T-cell (primary cell): ENCODE measurements around the gene PILRA. TPM values are rescaled to one million over a fixed set of nuclear protein-coding genes. Genes with fewer than 3 reads are reported as not detected.
A peak's percentile ranks its signal among the peaks of the same experiment; 100 is the strongest.

ENCODE experiments used
- ATAC-seq, 4 experiments: fragments of 200-7000 bp in 3 of 4; fragments of 150-1000 bp in 1 of 4; cut with Tn5 transposase; replicated peaks in 1 of 4; 1 replicate in 3 of 4; 2 replicates in 1 of 4; pipeline ENCODE4 v1.10.0; 2021; ENCODE audit warnings: moderate library complexity in 3 of 4, mild to moderate bottlenecking in 2 of 4, moderate number of reproducible peaks in 1 of 4
- CTCF ChIA-PET, 2 donors: fragments of 300-600 bp; sonication (Branson Sonifier 250); formaldehyde crosslinking; loops; one replicate each; lab custom pipeline; 2022; ENCODE audit warnings: antibody characterized with exemption in 2 of 2; lab: Charles Lee
- POLR2A ChIA-PET, 2 donors: fragments of 300-600 bp; sonication (Branson Sonifier 250); formaldehyde crosslinking; loops; one replicate each; lab custom pipeline; 2022; ENCODE audit warnings: antibody characterized with exemption in 2 of 2; lab: Charles Lee
- DNase-seq, 35 experiments: peaks; one replicate each; pipeline versions ENCODE4 v3.0.0 to v3.0.0-alpha.2; 2013 to 2023
- H3K27ac ChIP-seq: one replicate; pipeline ENCODE4 v1.5.1; 2013; ENCODE audit warnings: low read length
- H3K27me3 ChIP-seq, 2 experiments: replicated peaks in 1 of 2; 1 replicate in 1 of 2; 2 replicates in 1 of 2; pipeline versions ENCODE4 v1.6.1 to v1.7.0; 2013; ENCODE audit warnings: low read length in 1 of 2, mixed read lengths in 1 of 2; ENCODE audit not compliant: control insufficient read depth in 2 of 2, insufficient read depth in 2 of 2; ENCODE audit errors: extremely low read depth in 1 of 2
- H3K36me3 ChIP-seq, 2 donors: 1 replicate in 1 of 2; 2 replicates in 1 of 2; pipeline versions ENCODE4 v1.6.1 to v1.7.0; 2013; ENCODE audit warnings: low read length in 1 of 2; ENCODE audit not compliant: control insufficient read depth in 2 of 2, insufficient read depth in 1 of 2; ENCODE audit errors: extremely low read depth in 1 of 2
- H3K4me1 ChIP-seq, 2 experiments: 1 replicate in 1 of 2; 2 replicates in 1 of 2; pipeline versions ENCODE4 v1.6.1 to v1.7.0; 2013; ENCODE audit warnings: low read length in 2 of 2, mixed read lengths in 1 of 2; ENCODE audit not compliant: insufficient read depth in 2 of 2, control insufficient read depth in 1 of 2; ENCODE audit errors: extremely low read depth in 1 of 2
- H3K4me3 ChIP-seq, 2 donors: 1 replicate in 1 of 2; 2 replicates in 1 of 2; pipeline versions ENCODE4 v1.5.1 to v1.7.0; 2013; ENCODE audit warnings: mild to moderate bottlenecking in 2 of 2, low read length in 1 of 2, moderate library complexity in 1 of 2; ENCODE audit not compliant: control insufficient read depth in 1 of 2; ENCODE audit errors: extremely low read depth in 1 of 2
- H3K9me3 ChIP-seq: 2 replicates; pipeline ENCODE4 v1.7.0; 2013
- H3K27ac Mint-ChIP-seq, 2 donors: one replicate each; pipeline ENCODE4 v1.8.0; 2020 to 2021; ENCODE audit warnings: mild to moderate bottlenecking in 2 of 2, mixed read lengths in 2 of 2
- H3K27me3 Mint-ChIP-seq, 2 donors: one replicate each; pipeline ENCODE4 v1.8.0; 2021 to 2022; ENCODE audit warnings: mixed read lengths in 2 of 2
- H3K36me3 Mint-ChIP-seq: one replicate; pipeline ENCODE4 v1.8.0; 2021; ENCODE audit warnings: mixed read lengths
- H3K4me1 Mint-ChIP-seq, 3 donors: one replicate each; pipeline ENCODE4 v1.8.0; 2020 to 2022; ENCODE audit warnings: mixed read lengths in 3 of 3, mild to moderate bottlenecking in 1 of 3
- H3K4me3 Mint-ChIP-seq, 3 donors: one replicate each; pipeline ENCODE4 v1.8.0; 2020 to 2022; ENCODE audit warnings: mild to moderate bottlenecking in 3 of 3, mixed read lengths in 3 of 3, moderate library complexity in 3 of 3
- H3K9me3 Mint-ChIP-seq, 3 donors: one replicate each; pipeline ENCODE4 v1.8.0; 2020 to 2022; ENCODE audit warnings: mixed read lengths in 3 of 3
- WGBS: methylation state at CpG from one replicate; pipeline ENCODE4 v1.1.5; 2013; ENCODE audit warnings: missing lambda C conversion rate; ENCODE audit not compliant: insufficient coverage; 5-methylcytosine and 5-hydroxymethylcytosine counted together
- total RNA-seq, 35 experiments: library from RNA in 6 of 35; stranded (reverse) in 6 of 35; fragments of 120-200 nt in 1 of 35; gene quantifications; one replicate each; pipeline versions ENCODE4 v1.2.1 to v1.2.4 and lab custom pipeline; 2013 to 2026

Gene PILRA
- total RNA-seq, 5 donors from 2014 or later (not counting 1 experiment from before 2014, with no cell fraction given): 3.7 to 19.3 (median 7.1) TPM

GRCh38 chr7:100367676-100368613, 5.3 kb upstream of the PILRA start:
- H3K9me3 ChIP-seq: no peaks in the 10 kb centered on the region
- peaks cover 7 to 8% of the 10 kb centered on the region in 2 donors for H3K36me3 ChIP-seq
- WGBS: 66% methylated on average over 5 of the region's 12 CpGs
- DNase-seq: no peak
- no peaks in the 10 kb centered on the region for H3K27me3 ChIP-seq
- H3K4me1 ChIP-seq: peaks cover 0 to 42% of the 10 kb centered on the region in 2 experiments
- Mint-ChIP-seq H3K27me3 (no peaks in the 10 kb centered on the region), H3K4me3 (no peak overlapping the region), H3K27ac (no peak overlapping the region), H3K4me1 (peaks cover 31 to 45% (median 33%) of the 10 kb centered on the region in 3 donors), H3K9me3 (no peaks in the 10 kb centered on the region), H3K36me3 (peaks cover 26% of the 10 kb centered on the region)
- ChIA-PET CTCF (interaction anchor here in 1 of 2 donors (0.5 kb wide), 1 partner anchor 254 kb away, joined by 6 read pairs; no protein-coding TSS in a partner anchor), POLR2A (no interaction called here)
- H3K4me3 ChIP-seq: no peak overlapping the region
- no peak for ATAC-seq
- peak overlapping the region; percentile 19 for H3K27ac ChIP-seq

GRCh38 chr7:100369105-100369504, 4.2 kb upstream of the PILRA start:
- Mint-ChIP-seq H3K4me1 (peaks cover 31 to 45% (median 33%) of the 10 kb centered on the region in 3 donors), H3K4me3 (no peak overlapping the region), H3K27me3 (no peaks in the 10 kb centered on the region), H3K27ac (peak overlapping the region; percentile 39 to 75), H3K36me3 (peaks cover 17% of the 10 kb centered on the region), H3K9me3 (no peaks in the 10 kb centered on the region)
- H3K4me3 ChIP-seq: no peak overlapping the region
- ATAC-seq (peak in 3 of 4 experiments; percentile 12 to 36 (median 25)), DNase-seq (peak in 24 of 35 experiments; percentile 12 to 71 (median 33))
- H3K4me1 ChIP-seq: peaks cover 0 to 45% of the 10 kb centered on the region in 2 experiments
- H3K27ac ChIP-seq: peak overlapping the region; percentile 32
- peaks cover 7 to 8% of the 10 kb centered on the region in 2 donors for H3K36me3 ChIP-seq
- WGBS: 73% methylated on average over 5 of the region's 6 CpGs
- no peaks in the 10 kb centered on the region for H3K9me3 ChIP-seq
- CTCF ChIA-PET: no interaction called here
- H3K27me3 ChIP-seq: no peaks in the 10 kb centered on the region
- POLR2A ChIA-PET: no interaction called here

- whole genome bisulfite sequencing: 92% methylated on average over 4 of the region's 4 CpGs
- peaks cover 7 to 8% of the 10 kb centered on the region in 2 donors for H3K36me3 ChIP-seq
- no peaks in the 10 kb centered on the region for H3K27me3 ChIP-seq
- H3K4me3 Mint-ChIP-seq: no peak overlapping the region
- H3K9me3 ChIP-seq: no peaks in the 10 kb centered on the region
- peaks cover 0 to 49% of the 10 kb centered on the region in 2 experiments for H3K4me1 ChIP-seq
- peaks cover 13% of the 10 kb centered on the region for H3K36me3 Mint-ChIP-seq
- H3K27ac ChIP-seq: no peak overlapping the region
- no peak overlapping the region for H3K4me3 ChIP-seq
- H3K27me3 Mint-ChIP-seq: no peaks in the 10 kb centered on the region
- H3K4me1 Mint-ChIP-seq: peaks cover 27 to 44% (median 37%) of the 10 kb centered on the region in 3 donors
- ATAC-seq (no peak), DNase-seq (no peak)
- POLR2A ChIA-PET: no interaction called here
- CTCF ChIA-PET: no interaction called here
- H3K9me3 Mint-ChIP-seq: no peaks in the 10 kb centered on the region
- peak overlapping the region in 1 of 2 donors; percentile 15 for H3K27ac Mint-ChIP-seq
Measured at GRCh38 chr7:100370303-100370702, 3.0 kb upstream of the PILRA start.

- H3K27ac ChIP-seq: no peak overlapping the region
- ChIA-PET CTCF (no interaction called here), POLR2A (interaction anchor here in 1 of 2 donors (0.7 kb wide), 1 partner anchor 272 kb away, joined by 4 read pairs; no protein-coding TSS in a partner anchor)
- peaks cover 24 to 40% (median 34%) of the 10 kb centered on the region in 3 donors for H3K4me1 Mint-ChIP-seq
- no peaks in the 10 kb centered on the region for H3K27me3 ChIP-seq
- no peak overlapping the region for H3K27ac Mint-ChIP-seq
- H3K4me3 ChIP-seq: no peak overlapping the region
- no peaks in the 10 kb centered on the region for H3K27me3 Mint-ChIP-seq
- H3K36me3 ChIP-seq: peaks cover 7 to 8% of the 10 kb centered on the region in 2 donors
- H3K4me1 ChIP-seq: peaks cover 0 to 45% of the 10 kb centered on the region in 2 experiments
- no peak for DNase-seq
- peaks cover 13% of the 10 kb centered on the region for H3K36me3 Mint-ChIP-seq
- ATAC-seq: no peak
- H3K9me3 ChIP-seq: no peaks in the 10 kb centered on the region
- no peaks in the 10 kb centered on the region for H3K9me3 Mint-ChIP-seq
- WGBS: 91% methylated on average over 4 of the region's 6 CpGs
- H3K4me3 Mint-ChIP-seq: no peak overlapping the region
Measured at GRCh38 chr7:100370746-100371145, 2.5 kb upstream of the PILRA start.

- Histone ChIP-seq H3K4me3 (no peak overlapping the region), H3K36me3 (peaks cover 7 to 8% of the 10 kb centered on the region in 2 donors), H3K27ac (no peak overlapping the region), H3K9me3 (no peaks in the 10 kb centered on the region), H3K4me1 (peaks cover 0 to 36% of the 10 kb centered on the region in 2 experiments), H3K27me3 (no peaks in the 10 kb centered on the region)
- Mint-ChIP-seq H3K4me1 (peaks cover 17 to 32% (median 26%) of the 10 kb centered on the region in 3 donors), H3K36me3 (peaks cover 7% of the 10 kb centered on the region), H3K9me3 (no peaks in the 10 kb centered on the region), H3K27me3 (no peaks in the 10 kb centered on the region), H3K4me3 (no peak overlapping the region), H3K27ac (no peak overlapping the region)
- ChIA-PET POLR2A (no interaction called here), CTCF (no interaction called here)
- ATAC-seq (no peak), DNase-seq (no peak)
- 71% methylated on average over 4 of the region's 7 CpGs for WGBS
Measured at GRCh38 chr7:100371561-100372171, 1.6 kb upstream of the PILRA start.

GRCh38 chr7:100372256-100372655, 1.0 kb upstream of the PILRA start:
- Histone ChIP-seq H3K9me3 (no peaks in the 10 kb centered on the region), H3K27me3 (no peaks in the 10 kb centered on the region), H3K4me1 (peaks cover 0 to 30% of the 10 kb centered on the region in 2 experiments), H3K4me3 (no peak overlapping the region), H3K27ac (peak overlapping the region; percentile 34), H3K36me3 (peaks cover 7 to 8% of the 10 kb centered on the region in 2 donors)
- Mint-ChIP-seq H3K36me3 (peaks cover 5% of the 10 kb centered on the region), H3K27me3 (no peaks in the 10 kb centered on the region), H3K9me3 (no peaks in the 10 kb centered on the region), H3K27ac (peak overlapping the region in 1 of 2 donors; percentile 61), H3K4me3 (no peak overlapping the region), H3K4me1 (peaks cover 13 to 27% (median 20%) of the 10 kb centered on the region in 3 donors)
- 80% methylated on average over 1 of the region's 8 CpGs for WGBS
- DNase-seq (peak in 5 of 35 experiments; percentile 20 to 43 (median 27)), ATAC-seq (peak in 3 of 4 experiments; percentile 24 to 46 (median 27))
- POLR2A ChIA-PET: no interaction called here
- CTCF ChIA-PET: no interaction called here
